Measurements from ENCODE around the gene SMAP1.
"Not testable (repeated sequence)": the region's sequence is repeated elsewhere in the genome, so short reads cannot be mapped to it uniquely, and the experiment has no call there.

The SMAP1 gene

DNA sequence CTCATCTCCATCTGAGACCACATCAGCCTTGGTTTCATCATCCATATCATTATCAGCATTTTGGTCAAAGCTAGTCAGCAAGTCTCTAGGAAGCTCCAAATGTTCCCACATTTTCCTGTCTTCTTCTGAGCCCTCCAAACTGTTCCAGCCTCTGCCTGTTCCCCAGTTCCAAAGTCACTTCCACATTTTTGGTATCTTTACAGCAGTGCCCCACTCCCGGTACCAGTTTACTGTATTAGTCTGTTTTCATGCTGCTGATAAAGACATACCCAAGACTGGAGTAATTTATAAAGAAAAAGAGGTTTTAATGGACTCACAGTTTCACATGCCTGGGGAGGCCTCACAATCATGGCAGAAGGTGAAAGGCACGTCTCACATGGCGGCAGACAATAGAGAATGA, 74.8 kb downstream of the SMAP1 start:
- DNase-seq = not testable (repeated sequence)

DNA sequence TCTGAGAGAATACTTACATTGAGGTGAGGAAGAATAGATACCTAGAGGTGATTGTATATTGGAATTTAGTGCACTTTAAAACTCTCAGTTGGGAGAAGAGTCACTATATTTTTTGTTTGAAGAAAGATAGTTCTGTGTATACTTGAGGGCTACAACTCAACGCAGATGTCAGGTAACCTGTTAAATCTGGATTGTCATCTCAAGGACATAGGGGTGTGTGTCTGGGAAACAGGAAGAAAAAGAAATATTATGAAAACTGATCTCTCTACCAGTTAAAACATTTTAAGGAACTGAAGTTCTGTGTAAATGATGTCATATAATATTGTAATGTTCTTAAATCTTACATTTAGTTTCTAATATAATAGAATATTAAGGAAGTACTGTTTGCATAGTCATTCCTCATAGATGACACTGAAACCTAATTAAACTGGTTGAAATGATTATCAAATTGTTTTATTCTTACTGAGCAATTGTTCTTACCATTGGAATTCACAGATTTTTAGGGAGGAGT, 86.2 kb downstream of the SMAP1 start:
- DNase-seq = no peak

DNA sequence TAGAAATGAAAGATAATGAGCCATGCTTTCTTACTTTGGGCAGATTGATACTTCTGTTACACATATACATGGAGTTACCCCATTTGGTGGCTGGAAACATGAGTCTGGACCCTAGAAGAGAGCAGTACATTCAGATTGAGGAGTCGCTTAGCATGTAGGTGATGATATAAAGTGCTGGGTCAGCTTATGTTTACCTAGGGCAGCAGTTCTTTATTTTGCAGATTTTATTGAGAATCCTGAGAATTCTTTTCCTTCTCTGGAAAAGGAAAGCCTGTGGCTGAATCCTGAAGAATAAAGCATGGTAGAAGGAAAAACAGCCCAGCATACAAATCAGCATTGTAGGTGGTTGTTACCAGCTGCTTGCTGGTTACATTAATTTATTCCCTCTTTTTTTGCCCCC, 91.2 kb downstream of the SMAP1 start:
- no peak for DNase-seq

DNA sequence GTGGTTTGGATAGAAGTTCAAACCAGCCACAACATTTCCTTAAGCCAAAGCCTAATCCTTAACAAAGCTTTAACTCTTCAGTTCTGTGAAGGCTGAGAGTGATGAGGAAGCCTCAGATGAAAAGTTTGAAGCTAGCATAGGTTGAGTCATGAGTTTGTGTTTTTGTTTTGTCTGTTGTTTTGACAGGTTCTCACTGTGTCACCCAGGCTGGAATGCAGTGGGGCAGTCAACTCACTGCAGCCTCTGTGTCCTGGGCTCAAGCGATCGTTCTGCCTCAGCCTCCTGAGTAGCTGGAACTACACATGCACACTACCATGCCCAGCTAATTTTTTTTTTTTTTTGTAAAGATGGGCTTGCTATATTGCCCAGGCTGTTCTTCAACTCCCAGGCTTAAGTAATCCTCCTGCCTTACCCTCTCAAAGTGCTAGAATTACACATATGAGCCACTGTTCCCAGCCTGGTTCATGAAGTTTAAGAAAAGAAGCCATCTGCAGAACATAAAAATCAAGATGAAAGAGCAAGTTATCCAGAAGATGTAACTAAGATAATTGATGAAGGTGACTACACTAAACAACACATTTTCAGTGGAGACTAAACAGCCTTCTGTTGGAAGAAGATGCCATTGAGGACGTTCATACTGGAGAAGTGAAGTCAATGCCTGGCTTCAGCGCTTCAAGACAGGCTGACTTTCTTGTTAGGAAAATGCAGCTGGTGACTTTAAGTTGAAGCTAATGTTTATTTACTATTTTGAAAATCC, 96.2 kb downstream of the SMAP1 start:
- no peak for DNase-seq

DNA sequence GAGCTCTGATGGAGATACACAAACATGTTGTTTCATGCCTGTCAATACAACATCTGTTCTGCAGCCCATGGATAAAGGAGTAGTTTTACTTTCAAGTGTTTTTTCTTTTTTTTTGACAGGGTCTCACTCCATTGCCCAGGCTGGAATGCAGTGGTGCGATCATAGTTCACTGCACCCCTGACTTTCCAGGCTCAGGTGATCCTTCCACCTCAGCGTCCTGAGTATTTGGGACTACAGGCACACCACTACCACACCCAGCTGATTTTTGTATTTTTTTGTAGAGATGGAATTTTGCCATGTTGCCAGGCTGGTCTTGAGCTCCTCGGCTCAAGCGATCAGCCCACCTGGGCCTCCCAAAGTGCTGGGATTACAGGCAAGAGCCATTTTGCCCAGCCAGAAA, 97.0 kb downstream of the SMAP1 start:
- DNase-seq = no peak

DNA sequence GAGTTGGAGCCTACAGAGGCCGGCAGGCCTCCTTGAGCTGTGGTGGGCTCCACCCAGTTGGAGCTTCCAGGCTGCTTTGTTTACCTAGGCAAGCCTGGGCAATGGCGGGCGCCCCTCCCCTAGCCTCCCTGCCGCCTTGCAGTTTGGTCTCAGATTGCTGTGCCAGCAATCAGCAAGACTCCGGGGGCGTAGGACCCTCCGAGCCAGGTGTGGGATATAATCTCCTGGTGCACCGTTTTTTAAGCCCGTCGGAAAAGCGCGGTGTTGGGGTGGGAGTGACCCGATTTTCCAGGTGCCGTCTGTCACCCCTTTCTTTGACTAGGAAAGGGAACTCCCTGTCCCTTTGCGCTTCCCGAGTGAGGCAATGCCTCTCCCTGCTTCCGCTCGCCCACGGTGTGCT, 103.7 kb downstream of the SMAP1 start:
- DNase-seq = not testable (repeated sequence)

DNA sequence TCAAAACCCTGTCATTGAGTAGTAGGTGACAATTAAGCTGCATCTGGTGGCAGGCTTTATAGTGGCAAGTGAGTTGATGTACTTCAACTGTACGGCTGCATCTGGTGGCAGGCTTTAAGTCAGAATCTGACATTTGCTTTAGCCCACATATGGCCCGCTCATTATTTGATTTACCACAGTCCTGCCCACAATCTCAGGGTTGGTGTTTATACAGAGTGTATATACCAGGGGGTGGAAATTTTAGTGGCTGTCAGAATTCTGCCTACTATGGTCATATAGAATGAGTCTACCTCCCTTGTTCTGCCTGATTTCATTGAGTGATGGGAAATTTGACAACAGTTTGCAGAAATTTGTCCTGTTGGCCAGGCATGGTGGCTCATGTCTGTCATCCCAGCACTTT, 112.3 kb downstream of the SMAP1 start:
- no peak for DNase-seq

DNA sequence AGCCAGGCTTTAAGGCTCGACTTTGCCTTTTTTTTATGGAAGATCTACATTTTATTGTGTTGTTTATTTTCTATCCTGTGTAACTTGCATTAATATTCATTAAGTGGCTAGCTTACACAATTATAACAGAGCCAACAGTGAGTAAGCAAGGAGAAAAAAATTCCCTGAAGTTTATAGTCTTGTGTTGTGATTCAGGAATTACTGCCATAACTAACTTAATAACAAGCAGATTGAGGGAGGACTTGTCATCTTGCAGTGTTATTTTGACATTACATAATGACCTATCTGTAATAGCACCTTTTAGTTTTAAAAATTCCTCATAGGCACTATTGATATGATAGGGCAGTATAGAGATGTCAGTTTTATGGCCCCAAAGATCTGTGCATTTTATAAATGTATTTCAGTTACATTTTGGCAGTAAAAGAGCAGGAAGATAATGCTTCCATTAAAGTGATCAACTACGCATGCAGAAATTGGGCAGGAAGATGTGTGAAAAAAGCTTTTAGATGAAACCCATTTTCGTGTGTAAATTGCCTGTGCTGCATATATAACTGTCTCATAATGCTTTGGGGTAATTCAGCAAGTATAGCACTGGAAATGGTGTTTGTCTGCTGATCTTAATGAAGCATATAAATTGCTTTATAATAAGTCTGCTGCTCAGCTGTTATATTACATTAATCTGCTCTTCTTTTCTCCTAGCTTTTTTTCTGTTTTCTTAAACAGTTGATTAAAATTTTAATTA, 123.0 kb downstream of the SMAP1 start:
- no peak for DNase-seq

DNA sequence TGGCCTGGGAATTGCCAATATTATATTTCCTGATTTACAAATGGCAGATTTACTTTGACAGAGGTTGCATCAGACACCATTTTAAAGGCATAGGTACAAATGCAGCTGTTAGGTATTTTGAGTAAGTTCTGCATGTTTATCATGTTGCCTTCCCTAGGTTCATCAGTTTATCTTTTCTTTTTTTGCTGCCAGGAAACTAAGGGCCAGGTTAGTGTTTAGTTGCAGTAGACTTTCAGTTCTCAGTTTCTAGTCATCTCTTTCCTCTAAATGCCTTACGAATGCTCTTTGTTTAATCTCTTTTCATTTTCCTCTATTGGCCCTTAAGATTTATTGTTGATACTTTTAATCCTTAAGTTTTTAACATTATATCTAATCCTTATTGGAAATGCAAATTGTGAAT, 129.9 kb downstream of the SMAP1 start:
- no peak for DNase-seq

DNA sequence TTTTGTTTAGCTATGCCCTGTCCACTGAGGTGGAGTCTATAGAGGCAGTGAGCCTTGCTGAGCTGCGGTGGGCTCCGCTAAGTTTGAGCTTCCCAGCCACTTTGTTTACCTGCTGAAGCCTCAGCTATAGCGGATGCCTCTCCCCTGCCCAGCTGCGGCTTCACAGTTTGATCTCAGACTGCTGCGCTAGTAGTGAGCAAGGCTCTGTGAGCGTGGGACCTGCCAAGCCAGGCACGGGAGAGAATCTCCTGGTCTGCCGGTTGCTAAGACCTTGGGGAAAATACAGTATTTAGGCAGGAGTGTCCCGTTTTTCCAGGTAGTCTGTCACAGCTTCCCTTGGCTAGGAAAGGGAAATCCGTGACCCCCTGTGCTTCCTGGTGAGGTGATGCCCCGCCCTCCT, 138.4 kb downstream of the SMAP1 start:
- no peak for DNase-seq

DNA sequence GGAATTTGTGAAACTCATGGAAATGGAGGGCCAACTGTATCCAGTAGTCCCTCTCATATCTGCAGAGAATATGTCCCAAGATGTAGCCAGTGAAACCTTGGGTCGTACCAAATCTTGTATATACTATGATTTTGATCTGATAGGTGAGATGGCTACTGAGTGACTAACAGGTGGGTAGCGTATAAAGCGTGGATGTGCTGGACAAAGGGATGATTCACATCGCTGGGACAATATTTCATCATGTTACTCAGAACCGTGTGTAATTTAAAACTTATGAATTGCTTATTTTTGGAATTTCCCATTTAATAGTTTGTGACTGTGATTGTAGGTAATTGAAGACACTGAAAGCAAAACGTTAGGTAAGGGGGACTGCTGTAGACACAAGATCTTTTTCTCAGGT, 144.1 kb downstream of the SMAP1 start:
- no peak for DNase-seq

DNA sequence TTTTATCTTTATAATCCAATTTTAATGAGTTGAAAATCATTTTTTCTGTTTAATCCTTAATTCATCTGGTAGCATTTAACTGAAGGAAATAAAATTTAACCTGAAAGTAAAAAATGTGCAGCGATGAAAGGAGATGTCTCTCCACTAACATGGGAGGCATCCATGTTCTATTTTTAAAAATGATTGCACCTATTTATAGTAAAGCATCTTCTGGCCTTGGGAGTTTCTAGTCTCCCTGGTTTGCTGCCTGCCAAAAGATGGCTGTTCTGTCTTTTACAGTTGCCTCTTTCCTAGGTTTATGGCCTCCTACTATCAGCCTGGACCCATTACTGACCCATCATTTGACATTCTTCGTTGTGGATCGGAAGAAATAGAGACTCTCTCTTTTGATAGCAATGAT, 146.2 kb downstream of the SMAP1 start:
- no peak for DNase-seq

DNA sequence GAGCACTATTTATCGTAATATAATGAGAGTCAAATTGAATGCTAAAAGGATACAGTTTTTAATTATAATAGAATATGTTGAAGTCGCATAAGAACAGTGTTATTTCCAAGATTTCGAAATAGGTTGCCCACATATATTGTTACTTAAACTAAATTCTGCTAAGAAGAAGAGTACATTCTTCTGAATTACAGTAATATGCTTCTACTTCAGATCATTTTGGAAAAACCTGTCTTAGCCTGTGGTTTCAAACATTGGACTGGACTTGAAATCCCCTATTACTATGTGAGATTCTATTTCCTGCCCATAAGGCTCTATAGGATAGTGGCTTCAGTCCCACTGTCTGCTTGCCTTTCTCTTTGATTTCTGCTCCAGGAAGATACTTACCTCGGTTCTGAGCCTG, 152.0 kb downstream of the SMAP1 start:
- no peak for DNase-seq

DNA sequence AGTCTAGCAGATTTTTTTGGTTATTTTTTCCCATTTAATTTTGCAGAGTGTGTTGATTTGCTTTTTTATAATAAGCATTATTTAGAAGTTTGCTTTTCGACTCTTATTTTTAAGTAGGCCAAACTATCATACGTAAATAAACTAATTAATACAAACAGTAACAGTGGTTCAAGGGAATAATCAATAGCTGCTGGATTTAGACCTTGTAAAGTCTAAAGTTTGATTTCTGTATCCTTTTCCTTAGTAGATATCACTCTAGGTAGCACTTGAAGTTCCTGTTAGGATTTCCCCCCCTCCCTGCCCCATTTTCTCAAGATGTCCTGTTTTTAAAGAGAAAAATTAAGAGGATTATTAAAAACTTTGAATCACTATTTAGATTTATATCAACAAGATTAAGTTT, 153.1 kb downstream of the SMAP1 start:
- DNase-seq = no peak

DNA sequence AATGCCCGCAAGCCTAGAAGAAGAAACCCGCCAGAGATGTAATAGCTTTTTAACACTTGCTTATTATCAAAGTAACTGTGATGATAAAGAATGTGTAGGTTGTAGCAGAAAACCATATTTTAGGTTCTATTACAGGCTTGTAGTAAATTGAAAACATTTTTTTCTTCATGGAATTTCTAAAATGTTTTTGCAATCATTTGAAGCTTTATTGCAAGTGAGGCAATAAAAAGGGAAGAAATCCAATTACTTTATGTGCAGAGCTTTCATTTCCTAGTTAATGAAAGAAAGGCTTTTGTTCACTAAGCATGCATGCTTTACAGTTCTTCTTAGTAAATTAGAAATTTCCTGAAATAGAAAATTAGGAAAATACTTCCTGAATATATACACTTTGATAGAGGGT, 154.1 kb downstream of the SMAP1 start:
- no peak for DNase-seq

DNA sequence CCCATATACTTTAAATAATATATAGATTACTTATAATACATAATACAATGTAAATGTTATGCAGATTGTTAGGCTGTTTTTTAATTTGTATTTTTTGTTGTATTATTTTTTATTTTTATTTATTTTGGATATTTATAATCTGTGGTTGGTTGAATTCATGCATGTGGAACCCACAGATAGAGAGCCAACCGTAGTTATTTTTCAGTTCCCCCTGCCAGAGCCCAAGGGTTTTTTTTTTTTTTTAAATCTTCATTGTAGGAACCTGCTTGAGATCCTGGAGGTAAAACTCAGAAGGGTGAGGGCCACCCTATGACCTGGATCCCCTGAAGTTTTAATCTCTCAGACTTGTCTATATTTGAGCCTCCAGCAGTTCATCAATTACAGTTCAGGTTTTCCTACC, 156.0 kb downstream of the SMAP1 start:
- no peak for DNase-seq

DNA sequence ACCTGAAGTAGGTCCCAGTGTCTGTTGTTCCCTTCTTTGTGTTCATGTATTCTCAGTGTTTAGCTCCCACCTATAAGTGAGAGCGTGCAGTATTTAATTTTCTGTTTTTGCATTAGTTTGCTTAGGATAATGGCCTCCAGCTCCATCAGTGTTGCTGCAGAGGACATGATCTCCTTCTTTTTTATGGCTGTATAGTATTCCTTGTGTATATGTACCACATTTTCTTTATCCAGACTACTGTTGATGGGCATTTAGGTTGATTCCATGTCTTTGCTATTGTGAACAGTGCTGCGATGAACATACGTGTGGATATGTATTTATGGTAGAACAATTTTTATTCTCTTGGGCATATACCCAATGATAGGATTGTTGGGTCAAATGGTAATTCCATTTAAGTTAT, 163.7 kb downstream of the SMAP1 start:
- no peak for DNase-seq

DNA sequence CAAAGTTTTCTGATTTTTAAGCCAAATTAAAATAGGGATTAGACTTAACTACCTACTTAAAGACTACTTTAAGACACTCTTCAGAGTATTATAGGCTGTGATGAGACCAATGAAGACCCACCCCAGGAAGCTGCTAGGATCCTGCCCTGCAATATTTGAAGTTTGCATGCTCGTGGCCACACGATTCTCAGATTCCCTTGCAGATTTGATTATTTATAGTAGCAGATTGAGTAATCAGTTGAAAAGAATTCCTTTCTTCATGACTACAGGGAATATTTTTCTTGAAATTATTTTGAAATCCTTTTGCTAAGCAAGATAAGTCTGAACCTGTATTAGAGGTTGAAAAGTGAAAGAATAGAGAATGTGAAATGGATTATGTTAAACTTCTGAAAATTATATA, 166.8 kb downstream of the SMAP1 start:
- no peak for DNase-seq

DNA sequence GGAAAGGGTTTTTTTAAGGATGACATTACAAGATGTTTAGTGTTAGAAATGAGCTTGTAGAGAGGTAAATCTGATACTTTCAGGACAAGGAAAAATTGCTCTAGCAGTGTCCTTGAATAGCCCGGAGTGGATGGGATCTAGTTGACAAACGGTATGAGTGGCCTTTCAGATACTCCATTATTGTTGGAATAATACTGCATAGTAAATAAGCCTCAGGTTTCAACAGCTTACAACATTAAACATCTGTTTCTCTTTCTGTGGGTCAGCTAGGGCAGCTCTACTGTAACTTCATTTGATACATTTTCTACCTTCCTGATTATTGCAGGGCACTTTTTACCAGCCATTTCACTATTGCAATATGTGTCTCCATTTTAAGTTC, 171.2 kb downstream of the SMAP1 start:
- DNase-seq = no peak

DNA sequence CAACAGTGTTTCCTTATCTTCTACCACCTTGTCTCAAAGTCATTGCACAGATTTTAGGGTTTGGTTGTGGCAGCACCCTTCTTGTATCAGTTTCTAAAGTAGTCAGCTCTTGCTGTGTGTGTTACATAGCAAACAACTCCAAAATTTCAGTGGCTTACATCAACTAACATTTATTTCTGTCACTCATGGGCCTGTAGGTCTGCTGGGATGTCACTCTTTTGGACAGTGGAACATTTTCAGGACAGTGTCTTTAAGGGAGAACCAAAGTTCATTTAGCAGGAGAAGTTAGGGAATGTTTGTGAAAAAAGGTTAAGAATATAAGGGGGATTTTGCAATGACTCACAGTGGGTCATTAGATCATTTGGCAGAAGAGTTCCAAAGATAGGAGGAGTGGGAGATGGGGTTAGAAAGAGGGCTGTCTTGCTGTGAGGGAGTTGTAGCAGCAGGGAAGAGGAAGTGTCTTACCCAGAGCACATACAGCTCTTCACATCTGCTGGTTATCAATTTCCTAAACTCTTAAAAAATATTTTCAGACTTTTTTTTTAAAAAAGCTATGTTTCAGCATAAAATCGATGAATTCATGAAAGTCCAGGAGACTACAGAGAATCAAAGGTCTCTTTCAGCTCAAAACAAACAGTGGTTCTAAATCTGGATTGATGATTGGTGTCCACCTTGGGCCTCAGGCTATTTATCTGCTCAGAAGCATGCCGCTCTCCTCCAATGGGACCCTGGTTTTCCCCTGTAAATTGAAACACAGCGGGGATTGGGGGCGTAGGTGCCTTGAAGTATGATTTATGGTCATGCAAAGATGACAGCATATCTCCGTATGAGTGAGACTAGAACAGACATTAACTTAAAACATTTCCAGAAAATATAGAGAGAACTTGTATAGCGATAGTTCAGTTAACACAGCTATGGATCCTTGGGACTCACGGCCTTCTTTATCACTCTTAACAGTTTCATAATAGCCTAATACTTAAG, 171.9 kb downstream of the SMAP1 start:
- no peak for DNase-seq

DNA sequence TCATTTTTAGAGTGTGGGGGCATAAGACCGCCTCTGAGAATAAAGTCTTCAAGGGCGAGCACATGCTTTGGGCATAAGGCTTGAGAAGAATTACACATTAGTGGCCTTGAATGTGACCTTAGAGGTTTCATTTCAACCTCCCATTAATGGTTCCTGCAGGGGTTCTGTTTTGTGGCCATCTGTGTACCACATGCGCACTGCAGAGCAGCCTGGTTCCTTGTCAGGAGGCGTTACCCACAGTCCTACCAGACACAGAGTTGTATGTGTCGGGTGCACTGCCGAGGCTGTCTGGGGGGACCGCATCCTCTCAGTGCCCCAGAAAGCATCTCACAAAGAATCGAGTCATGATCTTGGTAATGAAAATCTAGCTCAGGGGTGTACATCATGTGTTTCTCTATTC, 173.4 kb downstream of the SMAP1 start:
- DNase-seq = no peak

DNA sequence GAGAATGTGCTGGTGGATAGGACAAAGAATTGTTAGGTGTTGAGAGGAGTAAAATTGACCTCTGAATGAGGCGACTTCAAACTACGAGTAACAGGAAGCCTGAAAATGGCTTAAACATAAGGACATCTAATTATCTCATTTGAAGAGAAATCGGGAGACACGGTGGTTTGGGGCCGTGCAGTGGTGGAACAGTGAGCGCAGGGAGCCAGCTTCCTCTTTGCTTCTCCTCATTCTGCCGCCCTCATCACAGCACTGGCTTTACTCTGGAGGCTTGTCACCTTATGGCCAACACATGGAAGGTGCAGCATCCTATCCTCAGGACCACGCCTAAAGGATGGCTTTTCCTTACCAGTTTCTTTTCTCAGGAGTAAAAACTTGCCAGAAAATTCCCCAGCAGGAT, 174.9 kb downstream of the SMAP1 start:
- DNase-seq = no peak

DNA sequence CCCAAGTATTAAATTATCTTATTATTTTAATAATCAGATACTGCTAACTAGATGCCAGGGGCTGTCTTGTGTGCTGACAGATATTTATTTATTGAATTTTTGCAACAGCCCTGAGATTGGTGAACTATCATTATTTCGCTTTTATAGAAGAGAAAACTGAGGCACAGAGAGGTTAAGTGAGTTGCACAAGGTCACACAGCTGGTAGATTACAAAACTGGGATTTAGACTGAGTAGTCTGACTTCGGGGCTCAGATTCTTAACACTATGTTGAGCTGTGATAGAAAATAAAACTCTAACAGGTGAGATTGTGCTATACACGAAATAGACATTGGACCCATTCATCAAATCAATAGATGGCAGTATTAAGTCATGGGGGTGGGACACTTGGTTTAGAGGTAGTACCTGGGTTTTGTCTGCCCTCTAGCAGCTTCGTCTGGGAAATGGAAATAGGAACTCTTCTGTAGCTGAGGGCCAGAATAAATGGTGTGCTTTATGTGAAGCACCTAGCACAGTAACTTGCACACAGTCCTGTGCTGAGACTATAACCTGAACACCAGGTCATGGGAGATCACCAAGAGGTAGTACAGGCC, 175.7 kb downstream of the SMAP1 start:
- no peak for DNase-seq

Data from NCI-H1930 (cell line).